H1 (cell line): ENCODE results near the gene NEMF. TPM values are rescaled to one million over a fixed set of nuclear protein-coding genes. Genes with fewer than 3 reads are reported as not detected.

Experiments
- CTCF ChIA-PET: fragments of 300-600 bp; sonication (Branson Sonifier 250); formaldehyde crosslinking; loops from one replicate; lab custom pipeline; 2021; ENCODE audit not compliant: partially characterized antibody; lab: Charles Lee
- POLR2A ChIA-PET: fragments of 300-600 bp; sonication (Branson Sonifier 250); formaldehyde crosslinking; loops from one replicate; lab custom pipeline; 2021; ENCODE audit warnings: inconsistent platforms; ENCODE audit not compliant: partially characterized antibody; lab: Charles Lee
- DNase-seq, 2 experiments: peaks; one replicate each; pipeline versions ENCODE4 v3.0.0 to v3.0.0-alpha.2; 2010 to 2022; ENCODE audit warnings: low spot score in 2 of 2, low read depth in 1 of 2, mixed read lengths in 1 of 2
- FAIRE-seq: peaks from 2 replicates; lab custom pipeline; 2011; peaks lifted over from hg19 to GRCh38; lab: Jason Lieb, UNC
- H2AFZ ChIP-seq: 2 replicates; pipeline ENCODE4 v1.8.1; 2012; ENCODE audit warnings: low read length, inconsistent platforms
- H2AK5ac ChIP-seq: 2 replicates; pipeline ENCODE4 v1.6.1; 2013; ENCODE audit warnings: low read depth, low read length
- H2BK120ac ChIP-seq: replicated peaks from 2 replicates; pipeline ENCODE3; 2013; ENCODE audit warnings: low read depth, low read length, inconsistent platforms
- H2BK12ac ChIP-seq: 2 replicates; pipeline ENCODE4 v1.6.1; 2013; ENCODE audit warnings: low read depth, low read length
- H2BK15ac ChIP-seq: 2 replicates; pipeline ENCODE4 v1.6.1; 2013; ENCODE audit warnings: low read length
- H2BK20ac ChIP-seq: 2 replicates; pipeline ENCODE4 v1.6.1; 2013; ENCODE audit warnings: low read length
- H2BK5ac ChIP-seq: 2 replicates; pipeline ENCODE4 v1.6.1; 2013; ENCODE audit warnings: low read depth, low read length
- H3K14ac ChIP-seq: 2 replicates; pipeline ENCODE4 v1.6.1; 2013; ENCODE audit warnings: inconsistent platforms; ENCODE audit not compliant: insufficient read length
- H3K18ac ChIP-seq: 2 replicates; pipeline ENCODE4 v1.6.1; 2013; ENCODE audit warnings: low read length; ENCODE audit errors: extremely low read depth
- H3K23ac ChIP-seq: 2 replicates; pipeline ENCODE4 v1.6.1; 2013; ENCODE audit warnings: inconsistent platforms; ENCODE audit not compliant: insufficient read length
- H3K23me2 ChIP-seq: 2 replicates; pipeline ENCODE4 v1.6.1; 2013; ENCODE audit warnings: low read depth, low read length
- H3K27ac ChIP-seq: 2 replicates; pipeline ENCODE4 v1.6.1; 2011; ENCODE audit warnings: low read depth, low read length, inconsistent platforms
- H3K27me3 ChIP-seq, 4 experiments: replicated peaks in 1 of 4; 1 replicate in 1 of 4; 2 replicates in 3 of 4; pipeline versions ENCODE4 v1.6.1 to v1.8.1; 2011 to 2013; ENCODE audit warnings: low read length in 3 of 4, mild to moderate bottlenecking in 3 of 4, inconsistent platforms in 2 of 4, mixed read lengths in 2 of 4, moderate library complexity in 1 of 4; ENCODE audit not compliant: control insufficient read depth in 3 of 4, insufficient read depth in 3 of 4; ENCODE audit errors: extremely low read depth in 1 of 4
- H3K36me3 ChIP-seq, 4 experiments: 2 replicates each; pipeline versions ENCODE4 v1.6.1 to v1.8.1; 2011 to 2013; ENCODE audit warnings: mild to moderate bottlenecking in 4 of 4, low read length in 3 of 4, moderate library complexity in 2 of 4, control low read depth in 1 of 4, inconsistent platforms in 1 of 4; ENCODE audit not compliant: insufficient read depth in 4 of 4, control insufficient read depth in 2 of 4
- H3K4ac ChIP-seq: replicated peaks from 2 replicates; pipeline ENCODE3; 2013; ENCODE audit warnings: low read length, low read depth, mixed read lengths, inconsistent platforms; ENCODE audit not compliant: insufficient read length
- H3K4me1 ChIP-seq, 4 experiments: replicated peaks in 1 of 4; 1 replicate in 1 of 4; 2 replicates in 3 of 4; pipeline versions ENCODE4 v1.6.1 to v1.8.1; 2011 to 2013; ENCODE audit warnings: low read length in 3 of 4, inconsistent platforms in 2 of 4, mixed read lengths in 1 of 4; ENCODE audit not compliant: insufficient read depth in 4 of 4, control insufficient read depth in 3 of 4
- H3K4me2 ChIP-seq, 2 experiments: 2 replicates each; pipeline versions ENCODE4 v1.6.1 to v1.8.1; 2011 to 2013; ENCODE audit warnings: low read depth in 2 of 2, low read length in 2 of 2, control low read depth in 1 of 2, inconsistent platforms in 1 of 2, mild to moderate bottlenecking in 1 of 2; ENCODE audit not compliant: insufficient read depth in 1 of 2
- H3K4me3 ChIP-seq, 4 experiments: fragments of 200-600, 300-600 bp in 1 of 4; sonication (generic), shearing (Covaris generic), sonication (Bioruptor Twin) in 1 of 4; 2 replicates each; pipeline versions ENCODE4 v1.5.1 to v1.8.1; 2011 to 2016; ENCODE audit warnings: low read length in 4 of 4, low read depth in 3 of 4, control low read depth in 2 of 4, inconsistent platforms in 2 of 4, mild to moderate bottlenecking in 2 of 4, mixed read lengths in 1 of 4, moderate library complexity in 1 of 4; ENCODE audit not compliant: insufficient read depth in 2 of 4; ENCODE audit errors: extremely low read depth in 1 of 4
- H3K56ac ChIP-seq: replicated peaks from 2 replicates; pipeline ENCODE3; 2013; ENCODE audit warnings: low read depth, mild to moderate bottlenecking, mixed read lengths, low read length, inconsistent platforms; ENCODE audit not compliant: insufficient read length
- H3K79me1 ChIP-seq: 2 replicates; pipeline ENCODE4 v1.6.1; 2013; ENCODE audit warnings: low read depth, low read length, control low read depth
- H3K79me2 ChIP-seq, 2 experiments: 2 replicates each; pipeline versions ENCODE4 v1.6.1 to v1.8.1; 2012 to 2013; ENCODE audit warnings: low read length in 2 of 2, mild to moderate bottlenecking in 2 of 2, inconsistent platforms in 1 of 2; ENCODE audit not compliant: insufficient read depth in 2 of 2, control insufficient read depth in 1 of 2
- H3K9ac ChIP-seq, 4 experiments: replicated peaks in 1 of 4; 1 replicate in 1 of 4; 2 replicates in 3 of 4; pipeline versions ENCODE4 v1.6.1 to v1.8.1; 2011 to 2013; ENCODE audit warnings: low read depth in 3 of 4, low read length in 3 of 4, control low read depth in 2 of 4, mild to moderate bottlenecking in 2 of 4, moderate library complexity in 2 of 4, inconsistent platforms in 1 of 4; ENCODE audit errors: extremely low read depth in 1 of 4
- H3K9me3 ChIP-seq, 2 experiments: 2 replicates each; pipeline versions ENCODE4 v1.6.1 to v1.8.1; 2012 to 2013; ENCODE audit warnings: mild to moderate bottlenecking in 2 of 2, moderate library complexity in 2 of 2, control low read depth in 1 of 2, inconsistent platforms in 1 of 2, low read depth in 1 of 2, low read length in 1 of 2, mixed read lengths in 1 of 2; ENCODE audit not compliant: insufficient read depth in 2 of 2
- H4K20me1 ChIP-seq, 2 experiments: replicated peaks in 1 of 2; 2 replicates each; pipeline versions ENCODE3 to v1.8.1; 2011 to 2013; ENCODE audit warnings: inconsistent platforms in 2 of 2, low read length in 2 of 2, mild to moderate bottlenecking in 1 of 2; ENCODE audit not compliant: insufficient read depth in 2 of 2, control insufficient read depth in 1 of 2
- H4K5ac ChIP-seq: 2 replicates; pipeline ENCODE4 v1.6.1; 2013; ENCODE audit warnings: low read length, low read depth, mixed read lengths, inconsistent platforms; ENCODE audit not compliant: insufficient read length
- H4K8ac ChIP-seq: 2 replicates; pipeline ENCODE4 v1.8.0; 2013; ENCODE audit warnings: mild to moderate bottlenecking, moderate library complexity, low read length, inconsistent platforms; ENCODE audit not compliant: insufficient read depth; ENCODE audit errors: extremely low read depth
- H4K91ac ChIP-seq: replicated peaks from 2 replicates; pipeline ENCODE3; 2013; ENCODE audit warnings: low read length, mixed read lengths, inconsistent platforms; ENCODE audit not compliant: insufficient read length
- BCL11A ChIP-seq, 2 experiments: IDR thresholded peaks; one replicate each; pipeline ENCODE4 v1.6.1; 2011; ENCODE audit warnings: low read depth in 2 of 2, low read length in 2 of 2, mild to moderate bottlenecking in 2 of 2
- CBX8 ChIP-seq: fragments of 300-800, 300-1000 bp; sonication (generic); IDR thresholded peaks from 2 replicates; pipeline ENCODE4 v1.7.1; 2016; ENCODE audit warnings: low read depth, low read length, borderline replicate concordance
- CHD1 ChIP-seq: IDR thresholded peaks from 2 replicates; pipeline ENCODE4 v1.6.1; 2012; ENCODE audit warnings: low read depth, low read length, improper control_type of control experiment
- CTBP2 ChIP-seq: IDR thresholded peaks from 2 replicates; pipeline ENCODE4 v1.7.0; 2011; ENCODE audit warnings: borderline replicate concordance, mild to moderate bottlenecking, moderate library complexity, mixed read lengths, low read length; ENCODE audit not compliant: insufficient read depth, insufficient read length
- JUND ChIP-seq: IDR thresholded peaks from 2 replicates; pipeline ENCODE4 v1.6.1; 2011; ENCODE audit warnings: mild to moderate bottlenecking, improper control_type of control experiment, low read length
- KDM5A ChIP-seq: fragments of 200-600 bp; IDR thresholded peaks from 2 replicates; pipeline ENCODE4 v1.7.1; 2012; ENCODE audit warnings: mild to moderate bottlenecking, low read length, inconsistent platforms, mixed read lengths
- POU5F1 ChIP-seq: IDR thresholded peaks from 2 replicates; pipeline ENCODE4 v1.6.1; 2011; ENCODE audit warnings: low read depth, mild to moderate bottlenecking, low read length, moderate library complexity
- RXRA ChIP-seq: IDR thresholded peaks from 2 replicates; pipeline ENCODE4 v1.6.1; 2011; ENCODE audit warnings: low read depth, mild to moderate bottlenecking, low read length, moderate library complexity; ENCODE audit not compliant: insufficient read depth
- WGBS, 2 experiments: shearing (Covaris generic) in 1 of 2; methylation state at CpG; one replicate each; pipeline versions ENCODE4 v1.1.6 to v1.1.7; 2013 to 2015; ENCODE audit warnings: low lambda C conversion rate in 2 of 2, mixed read lengths in 2 of 2, inconsistent platforms in 1 of 2, low coverage in 1 of 2, missing lambda C conversion rate in 1 of 2; ENCODE audit not compliant: insufficient replicate concordance in 2 of 2, insufficient coverage in 1 of 2, insufficient read length in 1 of 2; ENCODE audit errors: extremely low coverage in 1 of 2, missing lambda C conversion rate in 1 of 2; 5-methylcytosine and 5-hydroxymethylcytosine counted together
- polyA plus RNA-seq, 7 experiments: library from polyadenylated mRNA; depleted of rRNA in 3 of 7; stranded (reverse) in 5 of 7; unstranded in 2 of 7; fragments of >200 nt in 5 of 7; fragments of 200-250 nt in 2 of 7; gene quantifications; 1 replicate in 5 of 7; 2 replicates in 1 of 7; 4 replicates in 1 of 7; pipeline versions ENCODE4 v1.2.1 to v1.2.3, GENCODE V29; 2011 to 2013; ENCODE audit warnings: missing spikeins in 2 of 7, mixed read lengths in 2 of 7
- total RNA-seq: library from RNA; stranded (reverse); fragmentation: NEBNext Ultra II Directional; extraction: Animal tissue kit (Norgen Biotek cat#: 25700); gene quantifications from 2 replicates; pipeline ENCODE4 v1.2.1, GENCODE V29; 2021
- TF ChIP-seq, protein P1 (sequence below): IDR thresholded peaks from 2 replicates; pipeline ENCODE4 v1.6.1; 2011; ENCODE audit warnings: low read depth, mild to moderate bottlenecking, low read length; ENCODE audit not compliant: insufficient read depth

The NEMF gene
- total and polyA plus RNA-seq, 2 of the 8 experiments (the other 6 are each of a cell fraction or from before 2014, with no cell fraction given) = 8.3 to 45.5 TPM

DNA sequence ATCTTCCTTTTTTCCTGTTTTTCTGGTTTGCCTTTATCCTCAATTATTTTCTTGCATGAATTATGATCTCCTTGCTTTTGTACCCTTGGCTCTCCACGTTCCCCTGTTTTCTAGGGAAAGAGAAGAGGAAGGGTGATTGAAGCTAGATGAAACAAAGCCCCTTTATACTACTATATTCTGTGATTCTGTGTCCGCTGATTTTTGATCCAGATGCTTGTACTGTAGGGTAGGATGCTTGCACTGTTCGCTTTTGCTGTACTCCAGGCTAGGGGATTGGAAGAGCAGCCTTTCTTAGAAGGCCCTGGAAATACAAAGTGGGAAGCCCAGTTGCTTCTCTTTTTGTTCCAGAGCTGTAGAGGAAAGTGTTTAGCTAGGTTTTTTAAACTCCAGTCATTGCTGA, 119.7 kb downstream of the NEMF start:
- no peak for TF ChIP-seq CTBP2
- no peak for TF ChIP-seq CBX8
- TF ChIP-seq, protein P1, sequence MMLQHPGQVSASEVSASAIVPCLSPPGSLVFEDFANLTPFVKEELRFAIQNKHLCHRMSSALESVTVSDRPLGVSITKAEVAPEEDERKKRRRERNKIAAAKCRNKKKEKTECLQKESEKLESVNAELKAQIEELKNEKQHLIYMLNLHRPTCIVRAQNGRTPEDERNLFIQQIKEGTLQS = no peak
- no peak for TF ChIP-seq BCL11A (IDR thresholded peaks at IDR 0.05; ENCODE audit: low read depth in 2 of 2, low read length in 2 of 2)
- TF ChIP-seq RXRA = no peak
- no peak for TF ChIP-seq JUND
- no peak for TF ChIP-seq CHD1
- TF ChIP-seq KDM5A = no peak
- TF ChIP-seq POU5F1 = no peak

More for the DNA sequence above, 119.7 kb downstream of the NEMF start:
- Histone ChIP-seq H3K4me3 (no peak overlapping the region), H2AK5ac (no peak overlapping the region), H2BK20ac (no peak overlapping the region), H3K36me3 (no peaks in the 10 kb centered on the region), H2BK120ac (no peak overlapping the region), H3K56ac (no peak overlapping the region), H3K9me3 (no peaks in the 10 kb centered on the region), H4K5ac (no peak overlapping the region), H4K91ac (no peak overlapping the region), H4K20me1 (no peaks in the 10 kb centered on the region), H3K27me3 (no peaks in the 10 kb centered on the region), H2BK12ac (no peak overlapping the region), H3K4me1 (no peaks in the 10 kb centered on the region), H3K4me2 (no peak overlapping the region), H3K14ac (no peak overlapping the region), H3K4ac (no peak overlapping the region), H3K27ac (no peak overlapping the region), H2BK5ac (no peak overlapping the region), H3K79me2 (no peaks in the 10 kb centered on the region), H4K8ac (no peak overlapping the region), H3K79me1 (no peaks in the 10 kb centered on the region; the same call in 1 of the 2 replicates), H3K18ac (no peak overlapping the region), H2BK15ac (no peak overlapping the region), H3K23me2 (no peaks in the 10 kb centered on the region), H2AFZ (0 out of 2 replicates have a peak overlapping the region, but pooled peaks have one; percentile 39), H3K23ac (no peak overlapping the region), H3K9ac (no peak overlapping the region)
- POLR2A ChIA-PET = no interaction called here
- FAIRE-seq (no peak), DNase-seq (no peak)
- WGBS, 2 experiments = 79% methylated on average over 3 of the region's 3 CpGs; no CpG with 5 or more reads in 1 of the 2 experiments
- CTCF ChIA-PET = interaction anchor here (0.5 kb wide), 1 partner anchor 33 kb away, joined by 3 read pairs; no protein-coding TSS in a partner anchor
